Measurements from ENCODE around the gene SPI1. TPM values are rescaled to one million over a fixed set of nuclear protein-coding genes. Genes with fewer than 3 reads are reported as not detected.

SPI1 gene
- total and polyA plus RNA-seq, 2 donors = 21.1 to 40.0 TPM

GRCh38 chr11:47398551-47398950 lies 20.2 kb upstream of the SPI1 start:
- no peak for DNase-seq (ENCODE audit: low read depth in 6 of 9, low spot score in 9 of 9)
- H3K9me3 ChIP-seq (ENCODE audit: control insufficient read depth in 2 of 2, insufficient read depth in 1 of 2, low read length in 1 of 2) = no peaks in the 10 kb centered on the region
- H3K4me3 ChIP-seq (ENCODE audit: low read length in 2 of 2) = no peak overlapping the region
- 97% methylated on average over 1 of the region's 1 CpG for WGBS
- no peaks in the 10 kb centered on the region for H3K27me3 ChIP-seq (ENCODE audit: control insufficient read depth in 2 of 2, insufficient read depth in 1 of 2, low read length in 1 of 2)
- H3K27ac ChIP-seq (ENCODE audit: low read depth in 1 of 2, low read length in 1 of 2) = no peak overlapping the region
- H3K4me1 ChIP-seq (ENCODE audit: control insufficient read depth in 2 of 2, insufficient read depth in 2 of 2, low read length in 2 of 2) = peaks cover 25 to 42% of the 10 kb centered on the region in 2 donors
- H3K36me3 ChIP-seq (ENCODE audit: control insufficient read depth in 2 of 2, insufficient read depth in 2 of 2, low read length in 1 of 2) = no peaks in the 10 kb centered on the region

- H3K4me3 ChIP-seq (ENCODE audit: low read length in 2 of 2) = no peak overlapping the region
- H3K27me3 ChIP-seq (ENCODE audit: control insufficient read depth in 2 of 2, insufficient read depth in 1 of 2, low read length in 1 of 2) = no peaks in the 10 kb centered on the region
- no peaks in the 10 kb centered on the region for H3K9me3 ChIP-seq (ENCODE audit: control insufficient read depth in 2 of 2, insufficient read depth in 1 of 2, low read length in 1 of 2)
- no peak overlapping the region for H3K27ac ChIP-seq (ENCODE audit: low read depth in 1 of 2, low read length in 1 of 2)
- 95% methylated on average over 3 of the region's 3 CpGs for WGBS
- H3K4me1 ChIP-seq (ENCODE audit: control insufficient read depth in 2 of 2, insufficient read depth in 2 of 2, low read length in 2 of 2) = peaks cover 25 to 47% of the 10 kb centered on the region in 2 donors
- H3K36me3 ChIP-seq (ENCODE audit: control insufficient read depth in 2 of 2, insufficient read depth in 2 of 2, low read length in 1 of 2) = no peaks in the 10 kb centered on the region
- DNase-seq (ENCODE audit: low read depth in 6 of 9, low spot score in 9 of 9) = no peak
Observed at GRCh38 chr11:47398011-47398410, 19.7 kb upstream of the SPI1 start.

- WGBS = 98% methylated on average over 3 of the region's 3 CpGs
- no peak overlapping the region for H3K27ac ChIP-seq (ENCODE audit: low read depth in 1 of 2, low read length in 1 of 2)
- DNase-seq (ENCODE audit: low read depth in 6 of 9, low spot score in 9 of 9) = no peak
- no peaks in the 10 kb centered on the region for H3K9me3 ChIP-seq (ENCODE audit: control insufficient read depth in 2 of 2, insufficient read depth in 1 of 2, low read length in 1 of 2)
- no peak overlapping the region for H3K4me3 ChIP-seq (ENCODE audit: low read length in 2 of 2)
- peaks cover 25 to 45% of the 10 kb centered on the region in 2 donors for H3K4me1 ChIP-seq (ENCODE audit: control insufficient read depth in 2 of 2, insufficient read depth in 2 of 2, low read length in 2 of 2)
- no peaks in the 10 kb centered on the region for H3K27me3 ChIP-seq (ENCODE audit: control insufficient read depth in 2 of 2, insufficient read depth in 1 of 2, low read length in 1 of 2)
- no peaks in the 10 kb centered on the region for H3K36me3 ChIP-seq (ENCODE audit: control insufficient read depth in 2 of 2, insufficient read depth in 2 of 2, low read length in 1 of 2)
Observed at GRCh38 chr11:47396049-47396320, 17.6 kb upstream of the SPI1 start.

- Histone ChIP-seq H3K9me3 (ENCODE audit: control insufficient read depth in 2 of 2, insufficient read depth in 1 of 2, low read length in 1 of 2) (no peaks in the 10 kb centered on the region), H3K4me1 (ENCODE audit: control insufficient read depth in 2 of 2, insufficient read depth in 2 of 2, low read length in 2 of 2) (peaks cover 20 to 41% of the 10 kb centered on the region in 2 donors), H3K36me3 (ENCODE audit: control insufficient read depth in 2 of 2, insufficient read depth in 2 of 2, low read length in 1 of 2) (no peaks in the 10 kb centered on the region), H3K4me3 (ENCODE audit: low read length in 2 of 2) (peak overlapping the region in 1 of 2 donors; percentile 25), H3K27me3 (ENCODE audit: control insufficient read depth in 2 of 2, insufficient read depth in 1 of 2, low read length in 1 of 2) (no peaks in the 10 kb centered on the region), H3K27ac (ENCODE audit: low read depth in 1 of 2, low read length in 1 of 2) (peak overlapping the region; percentile 83 to 85)
- WGBS = 65% methylated on average over 25 of the region's 25 CpGs
- DNase-seq (ENCODE audit: low read depth in 6 of 9, low spot score in 9 of 9) = no peak
Observed at GRCh38 chr11:47395223-47396048, 17.1 kb upstream of the SPI1 start.

- H3K27me3 ChIP-seq (ENCODE audit: control insufficient read depth in 2 of 2, insufficient read depth in 1 of 2, low read length in 1 of 2) = no peaks in the 10 kb centered on the region
- H3K4me3 ChIP-seq (ENCODE audit: low read length in 2 of 2) = peak overlapping the region; percentile 25 to 36
- 33% methylated on average over 39 of the region's 39 CpGs for WGBS
- no peaks in the 10 kb centered on the region for H3K36me3 ChIP-seq (ENCODE audit: control insufficient read depth in 2 of 2, insufficient read depth in 2 of 2, low read length in 1 of 2)
- H3K9me3 ChIP-seq (ENCODE audit: control insufficient read depth in 2 of 2, insufficient read depth in 1 of 2, low read length in 1 of 2) = no peaks in the 10 kb centered on the region
- H3K27ac ChIP-seq (ENCODE audit: low read depth in 1 of 2, low read length in 1 of 2) = peak overlapping the region; percentile 83 to 85
- DNase-seq (ENCODE audit: low read depth in 6 of 9, low spot score in 9 of 9) = peak in 5 of 9 donors; percentile 37 to 82 (median 56)
- peaks cover 14 to 41% of the 10 kb centered on the region in 2 donors for H3K4me1 ChIP-seq (ENCODE audit: control insufficient read depth in 2 of 2, insufficient read depth in 2 of 2, low read length in 2 of 2)
Observed at GRCh38 chr11:47394322-47395222, 16.2 kb upstream of the SPI1 start.

GRCh38 chr11:47394050-47394321 lies 15.6 kb upstream of the SPI1 start:
- Histone ChIP-seq H3K27ac (ENCODE audit: low read depth in 1 of 2, low read length in 1 of 2) (peak overlapping the region; percentile 81 to 83), H3K4me1 (ENCODE audit: control insufficient read depth in 2 of 2, insufficient read depth in 2 of 2, low read length in 2 of 2) (peaks cover 12 to 42% of the 10 kb centered on the region in 2 donors), H3K27me3 (ENCODE audit: control insufficient read depth in 2 of 2, insufficient read depth in 1 of 2, low read length in 1 of 2) (no peaks in the 10 kb centered on the region), H3K36me3 (ENCODE audit: control insufficient read depth in 2 of 2, insufficient read depth in 2 of 2, low read length in 1 of 2) (no peaks in the 10 kb centered on the region), H3K9me3 (ENCODE audit: control insufficient read depth in 2 of 2, insufficient read depth in 1 of 2, low read length in 1 of 2) (no peaks in the 10 kb centered on the region), H3K4me3 (ENCODE audit: low read length in 2 of 2) (no peak overlapping the region)
- WGBS = 82% methylated on average over 9 of the region's 9 CpGs
- DNase-seq (ENCODE audit: low read depth in 6 of 9, low spot score in 9 of 9) = no peak

- no peaks in the 10 kb centered on the region for H3K9me3 ChIP-seq (ENCODE audit: control insufficient read depth in 2 of 2, insufficient read depth in 1 of 2, low read length in 1 of 2)
- H3K4me3 ChIP-seq (ENCODE audit: low read length in 2 of 2) = no peak overlapping the region
- DNase-seq (ENCODE audit: low read depth in 6 of 9, low spot score in 9 of 9) = no peak
- peak overlapping the region; percentile 50 to 83 for H3K27ac ChIP-seq (ENCODE audit: low read depth in 1 of 2, low read length in 1 of 2)
- H3K36me3 ChIP-seq (ENCODE audit: control insufficient read depth in 2 of 2, insufficient read depth in 2 of 2, low read length in 1 of 2) = no peaks in the 10 kb centered on the region
- no peaks in the 10 kb centered on the region for H3K27me3 ChIP-seq (ENCODE audit: control insufficient read depth in 2 of 2, insufficient read depth in 1 of 2, low read length in 1 of 2)
- 72% methylated on average over 20 of the region's 20 CpGs for WGBS
- H3K4me1 ChIP-seq (ENCODE audit: control insufficient read depth in 2 of 2, insufficient read depth in 2 of 2, low read length in 2 of 2) = peaks cover 12 to 41% of the 10 kb centered on the region in 2 donors
Observed at GRCh38 chr11:47393163-47394049, 15.1 kb upstream of the SPI1 start.

GRCh38 chr11:47392546-47393162 lies 14.3 kb upstream of the SPI1 start:
- DNase-seq (ENCODE audit: low read depth in 6 of 9, low spot score in 9 of 9) = no peak
- H3K27ac ChIP-seq (ENCODE audit: low read depth in 1 of 2, low read length in 1 of 2) = no peak overlapping the region
- H3K27me3 ChIP-seq (ENCODE audit: control insufficient read depth in 2 of 2, insufficient read depth in 1 of 2, low read length in 1 of 2) = no peaks in the 10 kb centered on the region
- 84% methylated on average over 14 of the region's 14 CpGs for WGBS
- no peaks in the 10 kb centered on the region for H3K9me3 ChIP-seq (ENCODE audit: control insufficient read depth in 2 of 2, insufficient read depth in 1 of 2, low read length in 1 of 2)
- no peak overlapping the region for H3K4me3 ChIP-seq (ENCODE audit: low read length in 2 of 2)
- no peaks in the 10 kb centered on the region for H3K36me3 ChIP-seq (ENCODE audit: control insufficient read depth in 2 of 2, insufficient read depth in 2 of 2, low read length in 1 of 2)
- H3K4me1 ChIP-seq (ENCODE audit: control insufficient read depth in 2 of 2, insufficient read depth in 2 of 2, low read length in 2 of 2) = peaks cover 12 to 41% of the 10 kb centered on the region in 2 donors
